GM19351 (cell line): ENCODE measurements around the gene TRPM4.
"Not testable (repeated sequence)": the region's sequence is repeated elsewhere in the genome, so short reads cannot be mapped to it uniquely, and the experiment has no call there.

Source experiments
- ATAC-seq: cut with Tn5 transposase; IDR thresholded peaks from one replicate; pipeline ENCODE4 v1.9.1; 2021; ENCODE audit warnings: mild to moderate bottlenecking, moderate library complexity; ENCODE audit not compliant: unreplicated experiment

TRPM4 gene

DNA sequence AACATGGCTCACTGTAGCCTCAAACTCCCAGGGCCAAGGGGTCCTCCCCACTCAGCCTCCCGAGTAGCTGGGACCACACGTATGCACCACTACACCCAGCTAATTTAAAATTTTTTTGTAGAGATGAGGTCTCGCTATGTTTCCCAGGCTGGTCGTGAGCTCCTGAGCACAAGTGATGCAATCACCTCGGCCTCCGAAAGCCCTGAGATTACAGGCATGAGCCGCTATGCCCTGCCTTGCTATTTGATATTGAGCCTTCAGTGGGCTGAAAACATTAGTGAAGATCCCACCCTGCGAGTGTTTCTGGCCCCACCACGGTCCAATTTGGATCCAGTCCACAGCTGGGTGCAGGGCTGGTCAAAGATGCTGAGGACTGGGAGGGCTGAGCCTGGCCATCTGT is 65.9 kb downstream of the TRPM4 start:
- ATAC-seq = no peak

- not testable (repeated sequence) for ATAC-seq
Observed at GRCh38 chr19:49224441-49224840, 66.8 kb downstream of the TRPM4 start.

DNA sequence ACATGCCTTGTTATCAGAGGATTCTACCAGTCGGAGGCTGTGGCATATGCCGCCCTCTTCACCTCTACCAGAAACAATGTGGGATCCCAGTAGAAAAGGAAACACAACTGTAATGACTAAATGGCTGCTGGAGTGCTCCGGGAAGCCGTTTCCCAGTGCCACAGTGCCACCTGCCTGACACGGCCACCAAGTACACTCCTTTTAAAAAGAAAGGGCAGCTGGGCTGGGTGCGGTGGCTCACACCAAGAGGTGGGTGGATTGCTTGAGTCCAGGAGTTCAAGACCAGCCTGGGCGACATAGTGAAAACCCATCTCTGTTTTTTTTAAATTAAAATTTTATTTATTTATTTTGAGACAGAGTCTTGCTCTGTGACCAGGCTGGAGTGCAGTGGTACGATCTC is 67.3 kb downstream of the TRPM4 start:
- no peak for ATAC-seq

GRCh38 chr19:49229416-49229815 is 71.8 kb downstream of the TRPM4 start:
- no peak for ATAC-seq

GRCh38 chr19:49231389-49231788 is 73.8 kb downstream of the TRPM4 start:
- no peak for ATAC-seq

GRCh38 chr19:49231804-49232203 is 74.2 kb downstream of the TRPM4 start:
- ATAC-seq = no peak

DNA sequence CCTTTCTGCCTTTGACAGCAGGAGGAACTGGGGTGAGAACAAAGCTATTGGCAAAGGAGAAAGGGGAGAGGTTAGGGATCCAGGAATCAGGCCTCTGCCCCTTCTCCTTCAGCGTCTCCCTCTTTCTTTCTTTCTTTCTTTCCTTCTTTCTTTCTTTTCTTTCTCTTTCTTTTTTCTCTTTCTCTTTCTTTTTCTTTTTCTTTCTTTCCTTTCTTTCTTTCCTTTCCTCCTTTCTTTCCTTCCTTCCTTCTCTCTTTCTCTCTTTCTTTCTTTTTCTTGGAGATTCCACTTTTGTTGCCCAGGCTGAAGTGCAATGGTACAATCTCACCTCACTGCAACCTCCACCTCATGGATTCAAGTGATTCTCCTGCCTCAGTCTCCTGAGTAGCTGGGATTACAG is 75.6 kb downstream of the TRPM4 start:
- no peak for ATAC-seq

GRCh38 chr19:49241769-49242168 is 84.2 kb downstream of the TRPM4 start:
- ATAC-seq = no peak

DNA sequence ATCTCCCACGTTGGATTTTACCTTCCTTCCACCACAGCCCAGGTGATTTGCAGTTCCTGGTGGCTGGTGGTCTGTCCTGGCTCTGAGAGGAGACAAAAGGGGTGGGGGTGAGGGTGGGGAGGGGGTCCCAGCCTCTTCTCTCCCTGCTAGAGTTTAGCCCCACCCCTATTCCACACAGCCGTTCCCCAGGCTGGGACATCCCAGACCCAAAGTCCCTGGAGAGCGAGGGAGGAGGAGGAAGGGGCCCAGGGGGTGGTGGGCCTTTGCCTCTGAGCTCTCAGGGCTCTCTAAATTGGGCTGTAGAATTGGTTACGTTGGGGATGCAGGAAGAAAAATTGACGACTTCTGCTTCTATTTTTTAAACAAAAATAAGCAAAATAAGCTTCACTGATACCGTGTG is 85.5 kb downstream of the TRPM4 start:
- ATAC-seq = no peak

DNA sequence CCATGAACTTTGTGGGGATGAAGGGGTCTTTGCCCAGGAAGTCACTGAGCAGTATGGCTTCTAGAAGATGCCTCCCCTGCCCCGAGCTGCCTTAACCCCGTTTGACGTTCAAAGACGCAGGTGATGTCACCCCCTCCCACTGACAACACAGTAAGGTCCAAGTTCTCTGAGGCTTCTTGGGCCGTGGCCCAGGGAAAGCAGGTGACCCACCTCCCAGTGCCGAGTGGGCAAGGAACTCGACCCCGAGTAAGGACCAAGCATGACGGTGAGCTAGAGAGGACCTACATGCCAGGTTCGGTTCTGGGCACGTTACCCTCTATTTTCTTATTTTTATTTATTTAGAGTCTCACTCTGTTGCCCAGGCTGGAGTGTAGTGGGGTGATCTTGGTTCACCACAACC is 86.1 kb downstream of the TRPM4 start:
- no peak for ATAC-seq

DNA sequence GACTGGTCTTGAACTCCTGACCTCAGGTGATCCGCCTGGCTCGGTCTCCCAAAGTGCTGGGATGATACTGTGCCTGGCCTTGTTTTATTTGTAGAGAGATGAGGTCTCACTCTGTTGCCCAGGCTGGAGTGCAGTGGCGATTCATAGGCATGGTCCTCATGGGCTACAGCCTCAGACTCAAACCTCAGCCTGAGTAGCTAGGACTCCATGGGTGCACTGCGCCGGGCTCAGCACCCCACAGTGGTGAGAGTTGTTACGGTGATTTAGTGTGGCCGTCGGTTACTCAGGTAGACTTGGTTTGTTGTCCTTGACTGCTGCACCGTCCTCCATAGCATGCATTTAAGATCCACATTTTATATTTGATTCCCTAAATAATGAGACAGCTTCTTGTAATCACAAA is 86.7 kb downstream of the TRPM4 start:
- ATAC-seq = no peak

DNA sequence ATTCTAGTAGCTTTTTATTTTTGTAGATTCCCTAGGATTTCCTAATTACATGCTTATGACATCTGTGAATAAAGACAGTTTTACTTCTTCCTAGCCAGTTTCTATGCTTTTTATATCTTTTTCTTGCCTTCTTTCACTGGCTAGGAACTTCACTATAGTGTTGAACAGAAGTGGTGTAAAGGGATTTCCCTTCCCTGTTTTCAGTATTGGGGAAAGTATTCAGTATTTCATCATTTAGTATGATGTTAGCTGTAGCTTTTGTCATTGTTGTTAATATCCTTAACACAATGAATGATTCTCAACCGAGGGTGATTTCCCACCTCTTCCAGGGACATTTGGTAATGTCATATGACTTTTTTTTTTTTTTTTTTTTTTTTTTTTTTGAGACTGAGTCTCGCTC is 90.1 kb downstream of the TRPM4 start:
- ATAC-seq = no peak

DNA sequence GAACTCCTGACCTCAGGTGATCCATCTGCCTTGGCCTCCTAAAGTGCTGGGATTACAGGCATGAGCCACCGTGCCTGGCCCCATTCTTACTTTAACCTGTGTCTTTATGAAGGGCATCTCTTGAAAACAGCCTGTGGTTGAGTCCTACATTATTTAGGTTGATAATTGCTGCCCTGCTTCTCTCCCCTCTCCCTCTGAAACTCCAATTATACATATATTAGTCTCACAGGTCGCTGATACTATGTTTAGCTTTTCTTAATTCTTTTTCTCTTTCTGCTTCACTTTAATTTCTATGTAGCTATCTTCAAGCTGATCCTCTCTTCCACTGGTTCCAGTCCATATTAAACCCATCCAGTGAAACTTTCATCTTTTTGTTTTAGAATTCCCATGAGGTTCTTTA is 92.3 kb downstream of the TRPM4 start:
- ATAC-seq = no peak

DNA sequence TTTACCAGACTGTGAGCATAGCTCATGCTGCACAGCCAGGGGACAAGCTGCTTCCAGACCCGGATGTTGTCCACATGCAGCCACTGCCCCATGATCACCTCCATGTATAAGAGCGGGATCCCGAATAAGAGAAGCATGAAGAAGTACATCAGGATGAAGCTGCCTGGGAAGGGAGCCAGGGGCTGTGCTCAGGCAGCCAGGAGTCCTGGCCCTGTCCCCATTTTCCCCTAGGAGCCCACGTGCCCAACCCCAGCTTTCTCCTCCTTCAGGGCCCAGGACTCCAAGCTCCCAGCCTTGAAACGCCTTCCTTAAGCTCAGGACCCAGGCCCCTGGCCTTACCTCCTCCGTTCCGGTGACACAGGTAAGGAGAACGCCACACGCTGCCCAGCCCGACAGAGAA is 98.1 kb downstream of the TRPM4 start:
- no peak for ATAC-seq

GRCh38 chr19:49256691-49257090 is 99.1 kb downstream of the TRPM4 start:
- no peak for ATAC-seq
